ENCODE data around the gene CYP4F12.
"Not testable (repeated sequence)": the region's sequence is repeated elsewhere in the genome, so short reads cannot be mapped to it uniquely, and the experiment has no call there.

The CYP4F12 gene

GRCh38 chr19:15641901-15642491, 30.9 kb upstream of the CYP4F12 start:
- Mint-ChIP-seq H3K27me3 (peaks cover 6% of the 10 kb centered on the region), H3K27ac (no peak overlapping the region), H3K36me3 (no peaks in the 10 kb centered on the region), H3K4me3 (no peak overlapping the region), H3K9me3 (ENCODE audit: low read depth) (no peaks in the 10 kb centered on the region), H3K4me1 (ENCODE audit: low read depth) (peaks cover 3% of the 10 kb centered on the region)

DNA sequence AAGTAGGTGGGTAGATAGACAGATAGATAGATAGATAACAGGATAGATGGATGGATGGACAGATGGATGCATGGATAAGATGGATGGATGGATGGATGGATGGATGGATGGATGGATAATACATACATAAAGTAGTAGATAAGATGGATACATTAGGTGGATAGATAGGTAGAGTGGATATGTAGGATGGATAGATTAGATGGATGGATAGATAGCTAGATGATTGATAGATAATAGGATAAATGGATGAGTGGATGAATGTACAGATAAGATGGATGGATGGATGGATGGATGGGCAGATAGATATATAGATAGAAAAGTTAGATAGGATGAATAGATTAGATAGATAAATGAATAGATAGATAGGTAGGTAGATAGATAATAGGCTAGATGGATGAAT, 30.1 kb upstream of the CYP4F12 start:
- Mint-ChIP-seq H3K9me3 (ENCODE audit: low read depth) (no peaks in the 10 kb centered on the region), H3K4me3 (no peak overlapping the region), H3K27me3 (peaks cover 4% of the 10 kb centered on the region), H3K4me1 (ENCODE audit: low read depth) (peaks cover 3% of the 10 kb centered on the region), H3K27ac (no peak overlapping the region), H3K36me3 (no peaks in the 10 kb centered on the region)

GRCh38 chr19:15643387-15643786, 29.5 kb upstream of the CYP4F12 start:
- H3K4me3 Mint-ChIP-seq = no peak overlapping the region
- no peak overlapping the region for H3K27ac Mint-ChIP-seq
- H3K27me3 Mint-ChIP-seq = peaks cover 4% of the 10 kb centered on the region
- peaks cover 3% of the 10 kb centered on the region for H3K4me1 Mint-ChIP-seq (ENCODE audit: low read depth)
- H3K36me3 Mint-ChIP-seq = no peaks in the 10 kb centered on the region
- H3K9me3 Mint-ChIP-seq (ENCODE audit: low read depth) = no peaks in the 10 kb centered on the region

DNA sequence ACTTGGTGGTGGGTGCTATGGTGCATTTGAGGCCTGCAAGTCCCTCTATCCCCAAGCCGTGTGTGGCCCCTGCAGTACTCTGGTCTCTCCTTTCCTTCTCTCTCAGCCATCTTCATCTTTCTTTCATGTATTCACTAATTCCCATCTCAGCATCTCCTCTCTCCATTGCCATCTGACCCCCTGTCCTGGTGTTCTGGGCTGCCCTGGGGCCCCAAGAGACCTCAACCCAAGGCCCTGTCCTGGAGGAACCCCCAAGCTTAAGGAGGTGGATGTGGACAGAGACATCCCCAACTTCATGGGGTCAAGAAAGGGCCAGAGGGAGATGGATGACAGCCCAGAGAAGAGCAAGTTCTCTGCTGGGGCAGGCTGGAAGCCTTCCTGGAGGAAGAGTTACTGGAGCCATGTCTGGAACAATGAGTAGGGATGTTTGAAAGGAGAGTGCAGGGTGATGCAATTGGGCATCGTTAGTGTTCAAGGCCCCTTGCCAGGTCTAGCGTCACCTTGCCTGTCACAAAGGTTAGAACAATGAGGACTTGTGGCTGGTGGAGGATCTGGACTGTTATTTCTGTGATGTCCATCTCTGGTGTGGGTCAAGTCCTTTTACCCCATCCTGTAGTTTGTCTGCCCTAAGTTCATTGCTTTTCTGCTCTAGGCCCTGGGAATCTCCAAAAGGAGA, 28.7 kb upstream of the CYP4F12 start:
- peaks cover 3% of the 10 kb centered on the region for H3K4me1 Mint-ChIP-seq (ENCODE audit: low read depth)
- H3K27ac Mint-ChIP-seq = no peak overlapping the region
- peaks cover 4% of the 10 kb centered on the region for H3K27me3 Mint-ChIP-seq
- no peaks in the 10 kb centered on the region for H3K36me3 Mint-ChIP-seq
- H3K9me3 Mint-ChIP-seq (ENCODE audit: low read depth) = no peaks in the 10 kb centered on the region
- no peak overlapping the region for H3K4me3 Mint-ChIP-seq

DNA sequence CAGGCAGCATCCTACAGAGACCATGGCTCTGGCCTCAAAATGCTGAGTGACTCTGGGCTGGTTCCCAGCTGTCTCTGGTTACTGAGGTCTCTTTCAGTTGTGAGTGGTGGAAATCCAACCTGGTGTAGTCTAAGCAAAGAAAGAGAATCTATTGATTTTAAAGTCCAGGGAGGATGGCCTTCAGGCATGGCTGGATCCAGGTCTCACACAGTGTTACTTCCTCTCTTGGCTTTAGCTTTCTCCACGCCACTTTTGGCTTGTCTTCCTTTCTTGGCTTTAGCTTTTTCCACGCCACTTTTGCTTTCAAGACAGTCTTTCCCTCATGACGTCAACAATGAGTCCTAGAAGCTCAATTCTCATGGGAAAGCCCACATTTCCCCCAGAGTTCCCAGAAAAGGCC, 28.1 kb upstream of the CYP4F12 start:
- Mint-ChIP-seq H3K27me3 (peaks cover 8% of the 10 kb centered on the region), H3K27ac (no peak overlapping the region), H3K36me3 (no peaks in the 10 kb centered on the region), H3K9me3 (ENCODE audit: low read depth) (no peaks in the 10 kb centered on the region), H3K4me1 (ENCODE audit: low read depth) (peaks cover 3% of the 10 kb centered on the region), H3K4me3 (no peak overlapping the region)

DNA sequence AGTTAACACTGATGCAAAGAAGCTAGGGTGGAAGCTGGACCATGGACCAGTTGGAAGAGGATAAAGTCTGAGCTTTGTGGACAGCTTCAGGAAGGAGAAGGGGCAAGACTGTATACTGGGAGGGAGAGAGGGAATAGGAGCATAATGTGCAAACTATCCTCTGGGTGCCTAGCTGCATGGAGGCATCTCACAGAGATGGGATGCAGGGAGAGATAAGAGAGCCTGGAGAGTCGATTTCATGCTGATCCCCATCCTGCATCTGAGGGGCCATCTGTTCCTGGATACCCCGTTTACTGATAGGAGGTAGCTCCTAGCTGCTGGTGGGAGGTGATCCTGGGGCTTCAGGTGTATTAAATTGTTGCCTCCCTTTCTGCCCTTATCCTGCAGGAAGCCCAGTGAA, 23.4 kb upstream of the CYP4F12 start:
- Mint-ChIP-seq H3K27ac (no peak overlapping the region), H3K9me3 (ENCODE audit: low read depth) (no peaks in the 10 kb centered on the region), H3K4me3 (no peak overlapping the region), H3K4me1 (ENCODE audit: low read depth) (no peaks in the 10 kb centered on the region), H3K27me3 (peaks cover 26% of the 10 kb centered on the region), H3K36me3 (no peaks in the 10 kb centered on the region)

GRCh38 chr19:15650123-15650522, 22.8 kb upstream of the CYP4F12 start:
- not testable (repeated sequence) for H3K27ac Mint-ChIP-seq; H3K4me1 Mint-ChIP-seq (ENCODE audit: low read depth); H3K4me3 Mint-ChIP-seq; H3K9me3 Mint-ChIP-seq (ENCODE audit: low read depth); H3K36me3 Mint-ChIP-seq
- H3K27me3 Mint-ChIP-seq = peaks cover 31% of the 10 kb centered on the region

- no peak overlapping the region for H3K27ac Mint-ChIP-seq
- H3K27me3 Mint-ChIP-seq = peaks cover 34% of the 10 kb centered on the region
- no peaks in the 10 kb centered on the region for H3K36me3 Mint-ChIP-seq
- no peaks in the 10 kb centered on the region for H3K9me3 Mint-ChIP-seq (ENCODE audit: low read depth)
- no peaks in the 10 kb centered on the region for H3K4me1 Mint-ChIP-seq (ENCODE audit: low read depth)
- H3K4me3 Mint-ChIP-seq = no peak overlapping the region
Measured at GRCh38 chr19:15651791-15652190, 21.1 kb upstream of the CYP4F12 start.

- Mint-ChIP-seq H3K4me1 (ENCODE audit: low read depth) (no peaks in the 10 kb centered on the region), H3K4me3 (no peak overlapping the region), H3K27me3 (peaks cover 38% of the 10 kb centered on the region), H3K27ac (no peak overlapping the region), H3K9me3 (ENCODE audit: low read depth) (no peaks in the 10 kb centered on the region), H3K36me3 (no peaks in the 10 kb centered on the region)
Measured at GRCh38 chr19:15652559-15653278, 20.2 kb upstream of the CYP4F12 start.

- Mint-ChIP-seq H3K27me3 (peaks cover 43% of the 10 kb centered on the region), H3K36me3 (peaks cover 5% of the 10 kb centered on the region), H3K27ac (no peak overlapping the region), H3K9me3 (ENCODE audit: low read depth) (no peaks in the 10 kb centered on the region), H3K4me1 (ENCODE audit: low read depth) (no peaks in the 10 kb centered on the region), H3K4me3 (no peak overlapping the region)
Measured at GRCh38 chr19:15656467-15656866, 16.4 kb upstream of the CYP4F12 start.

DNA sequence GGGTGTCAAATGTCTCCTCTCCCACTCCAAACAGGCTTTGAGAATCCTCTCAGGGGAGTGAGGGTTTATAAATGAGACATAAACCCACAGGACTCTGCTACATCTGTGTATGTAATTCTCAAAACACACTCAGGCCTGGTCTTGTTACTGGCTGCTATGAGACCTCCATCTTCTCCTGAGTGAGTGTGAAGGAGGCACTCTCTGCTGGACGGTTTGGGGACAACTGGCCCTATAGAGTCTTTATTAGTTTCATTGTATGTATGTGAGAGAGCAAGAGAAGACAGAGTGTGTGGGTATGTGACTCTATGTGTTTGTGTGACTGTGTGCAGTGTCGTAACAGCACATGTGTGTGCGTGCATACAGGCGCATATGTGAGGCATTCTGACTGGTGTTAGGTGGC, 9.6 kb upstream of the CYP4F12 start:
- Mint-ChIP-seq H3K36me3 (peaks cover 5% of the 10 kb centered on the region), H3K27ac (no peak overlapping the region), H3K9me3 (ENCODE audit: low read depth) (no peaks in the 10 kb centered on the region), H3K27me3 (peaks cover 14% of the 10 kb centered on the region), H3K4me3 (no peak overlapping the region), H3K4me1 (ENCODE audit: low read depth) (no peaks in the 10 kb centered on the region)

DNA sequence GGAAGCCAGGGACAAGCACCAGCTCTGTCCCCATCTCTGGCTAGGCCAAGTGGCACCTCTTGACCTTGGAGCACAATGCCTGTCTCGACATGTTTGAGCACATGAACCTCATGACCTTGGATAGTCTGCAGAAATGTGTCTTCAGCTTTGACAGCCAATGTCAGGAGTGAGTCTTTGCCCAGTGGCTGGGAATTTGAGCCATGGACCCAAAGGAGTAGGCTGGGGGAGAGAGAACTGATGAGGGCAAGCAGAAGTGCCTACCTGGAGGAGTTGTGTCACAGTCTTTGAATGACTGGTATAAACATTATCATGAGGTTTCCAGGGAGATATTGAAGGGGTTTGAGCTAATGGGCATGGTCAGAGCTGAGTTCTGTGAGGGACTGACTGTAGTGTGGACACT, 6.7 kb upstream of the CYP4F12 start:
- Mint-ChIP-seq H3K36me3 (no peaks in the 10 kb centered on the region), H3K27me3 (peaks cover 9% of the 10 kb centered on the region), H3K27ac (no peak overlapping the region), H3K4me3 (no peak overlapping the region), H3K4me1 (ENCODE audit: low read depth) (no peaks in the 10 kb centered on the region), H3K9me3 (ENCODE audit: low read depth) (no peaks in the 10 kb centered on the region)

- no peak overlapping the region for H3K27ac Mint-ChIP-seq
- H3K27me3 Mint-ChIP-seq = peaks cover 4% of the 10 kb centered on the region
- peaks cover under 1% of the 10 kb centered on the region for H3K4me1 Mint-ChIP-seq (ENCODE audit: low read depth)
- H3K36me3 Mint-ChIP-seq = no peaks in the 10 kb centered on the region
- H3K9me3 Mint-ChIP-seq (ENCODE audit: low read depth) = no peaks in the 10 kb centered on the region
- H3K4me3 Mint-ChIP-seq = no peak overlapping the region
Measured at GRCh38 chr19:15666883-15667282, 6.0 kb upstream of the CYP4F12 start.

DNA sequence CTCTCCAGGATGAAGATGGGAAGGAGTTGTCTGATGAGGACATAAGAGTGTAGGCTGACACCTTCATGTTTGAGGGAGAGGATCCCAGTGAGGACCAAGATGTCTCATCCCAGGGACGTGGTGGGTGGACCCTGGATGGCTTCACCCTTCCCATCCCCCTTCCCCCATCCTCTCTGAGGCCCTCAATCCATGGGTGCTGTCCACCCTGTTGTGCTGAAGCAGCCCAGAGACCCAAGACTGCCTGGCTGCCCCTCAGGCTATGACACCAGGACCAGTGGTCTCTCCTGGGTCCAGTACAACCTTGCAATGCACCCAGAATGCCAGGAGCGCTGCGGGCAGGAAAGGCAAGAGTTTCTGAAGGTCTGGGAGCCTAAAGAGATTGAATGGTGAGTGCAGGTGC, 3.4 kb upstream of the CYP4F12 start:
- Mint-ChIP-seq H3K4me3 (no peak overlapping the region), H3K9me3 (ENCODE audit: low read depth) (no peaks in the 10 kb centered on the region), H3K4me1 (ENCODE audit: low read depth) (peaks cover 20% of the 10 kb centered on the region), H3K27me3 (no peaks in the 10 kb centered on the region), H3K27ac (no peak overlapping the region), H3K36me3 (no peaks in the 10 kb centered on the region)

GRCh38 chr19:15669891-15670290, 3.0 kb upstream of the CYP4F12 start:
- Mint-ChIP-seq H3K36me3 (no peaks in the 10 kb centered on the region), H3K27ac (no peak overlapping the region), H3K4me1 (ENCODE audit: low read depth) (peaks cover 24% of the 10 kb centered on the region), H3K4me3 (no peak overlapping the region), H3K27me3 (no peaks in the 10 kb centered on the region), H3K9me3 (ENCODE audit: low read depth) (no peaks in the 10 kb centered on the region)
